H9 (cell line): ENCODE measurements around the gene LRPAP1. TPM values are rescaled to one million over a fixed set of nuclear protein-coding genes. Genes with fewer than 3 reads are reported as not detected.

Experiments
- DNase-seq: peaks from one replicate; pipeline ENCODE4 v3.0.0-alpha.2; 2017
- H2AFZ ChIP-seq: one replicate; pipeline ENCODE4 v1.6.1; 2013; ENCODE audit warnings: mild to moderate bottlenecking, low read length, control low read depth, moderate library complexity
- H2AK5ac ChIP-seq: 2 replicates; pipeline ENCODE4 v1.6.1; 2013; ENCODE audit warnings: low read length, control low read depth, mixed read lengths; ENCODE audit not compliant: insufficient read length
- H2BK120ac ChIP-seq: one replicate; pipeline ENCODE4 v1.6.1; 2013; ENCODE audit warnings: low read depth, mild to moderate bottlenecking, low read length, control low read depth, inconsistent platforms; ENCODE audit not compliant: poor library complexity, severe bottlenecking
- H2BK12ac ChIP-seq: 2 replicates; pipeline ENCODE4 v1.6.1; 2013; ENCODE audit warnings: low read length, control low read depth, mixed read lengths, low read depth; ENCODE audit not compliant: insufficient read length
- H2BK15ac ChIP-seq: 2 replicates; pipeline ENCODE4 v1.6.1; 2013; ENCODE audit warnings: low read depth, low read length, control low read depth
- H2BK20ac ChIP-seq: one replicate; pipeline ENCODE4 v1.6.1; 2013; ENCODE audit warnings: low read depth, mild to moderate bottlenecking, low read length, control low read depth, inconsistent platforms; ENCODE audit not compliant: poor library complexity, severe bottlenecking
- H2BK5ac ChIP-seq: 2 replicates; pipeline ENCODE4 v1.6.1; 2013; ENCODE audit warnings: low read length, control low read depth, mixed read lengths; ENCODE audit not compliant: insufficient read length
- H3K14ac ChIP-seq: 2 replicates; pipeline ENCODE4 v1.6.1; 2013; ENCODE audit warnings: low read length, control low read depth; ENCODE audit not compliant: insufficient read depth
- H3K18ac ChIP-seq: 2 replicates; pipeline ENCODE4 v1.6.1; 2013; ENCODE audit warnings: low read depth, mild to moderate bottlenecking, mixed read lengths, low read length, control low read depth; ENCODE audit not compliant: insufficient read length
- H3K23ac ChIP-seq: 2 replicates; pipeline ENCODE4 v1.6.1; 2013; ENCODE audit warnings: low read length, control low read depth, mixed read lengths, low read depth; ENCODE audit not compliant: insufficient read length
- H3K23me2 ChIP-seq: 2 replicates; pipeline ENCODE4 v1.6.1; 2013; ENCODE audit warnings: low read depth, mild to moderate bottlenecking, mixed read lengths, low read length, control low read depth; ENCODE audit not compliant: insufficient read length, poor library complexity, severe bottlenecking
- H3K27ac ChIP-seq: 2 replicates; pipeline ENCODE4 v1.5.1; 2013; ENCODE audit warnings: low read length, control low read depth, mixed read lengths, low read depth; ENCODE audit not compliant: insufficient read length
- H3K27me3 ChIP-seq: 2 replicates; pipeline ENCODE4 v1.6.1; 2013; ENCODE audit warnings: low read length, control low read depth, inconsistent platforms; ENCODE audit not compliant: insufficient read depth
- H3K4ac ChIP-seq: 2 replicates; pipeline ENCODE4 v1.6.1; 2013; ENCODE audit warnings: low read depth, mild to moderate bottlenecking, control low read depth, inconsistent platforms, low read length, moderate library complexity
- H3K4me1 ChIP-seq: 2 replicates; pipeline ENCODE4 v1.6.1; 2013; ENCODE audit warnings: low read length, control low read depth, inconsistent platforms; ENCODE audit not compliant: insufficient read depth
- H3K4me2 ChIP-seq: 2 replicates; pipeline ENCODE4 v1.6.1; 2013; ENCODE audit warnings: low read length, control low read depth, mixed read lengths; ENCODE audit not compliant: insufficient read length, insufficient read depth
- H3K56ac ChIP-seq: 2 replicates; pipeline ENCODE4 v1.6.1; 2013; ENCODE audit warnings: low read depth, mild to moderate bottlenecking, mixed read lengths, low read length, control low read depth; ENCODE audit not compliant: insufficient read length
- H3K79me1 ChIP-seq: 2 replicates; pipeline ENCODE4 v1.6.1; 2013; ENCODE audit warnings: low read depth, mild to moderate bottlenecking, moderate library complexity, low read length, control low read depth, inconsistent platforms; ENCODE audit not compliant: insufficient read depth, poor library complexity, severe bottlenecking
- H3K79me2 ChIP-seq: 2 replicates; pipeline ENCODE4 v1.6.1; 2013; ENCODE audit warnings: low read length, control low read depth, inconsistent platforms; ENCODE audit not compliant: insufficient read depth
- H3K9ac ChIP-seq: 2 replicates; pipeline ENCODE4 v1.6.1; 2013; ENCODE audit warnings: low read length, control low read depth, mixed read lengths; ENCODE audit not compliant: insufficient read length; ENCODE audit errors: extremely low read depth
- H3K9me3 ChIP-seq: one replicate; pipeline ENCODE4 v1.6.1; 2013; ENCODE audit warnings: low read depth, low read length, inconsistent platforms; ENCODE audit not compliant: control insufficient read depth
- H3T11ph ChIP-seq: one replicate; pipeline ENCODE4 v1.6.1; 2013; ENCODE audit warnings: mild to moderate bottlenecking, low read length, control low read depth, inconsistent platforms
- H4K20me1 ChIP-seq: one replicate; pipeline ENCODE4 v1.6.1; 2013; ENCODE audit not compliant: control insufficient read depth, insufficient read length, insufficient read depth
- H4K5ac ChIP-seq: 2 replicates; pipeline ENCODE4 v1.6.1; 2013; ENCODE audit warnings: low read depth, mild to moderate bottlenecking, mixed read lengths, low read length, control low read depth; ENCODE audit not compliant: insufficient read length
- H4K8ac ChIP-seq: replicated peaks from 2 replicates; pipeline ENCODE4 v1.6.1; 2013; ENCODE audit warnings: low read length, control low read depth, mixed read lengths, low read depth; ENCODE audit not compliant: insufficient read length
- H4K91ac ChIP-seq: 2 replicates; pipeline ENCODE4 v1.6.1; 2013; ENCODE audit warnings: low read depth, mild to moderate bottlenecking, moderate library complexity, mixed read lengths, low read length, control low read depth; ENCODE audit not compliant: insufficient read length
- H3K27ac Mint-ChIP-seq, 3 experiments: 2 replicates in 2 of 3; 3 replicates in 1 of 3; pipeline ENCODE4 v1.8.0; 2020 to 2021; ENCODE audit warnings: mixed read lengths in 3 of 3, mild to moderate bottlenecking in 1 of 3, moderate library complexity in 1 of 3
- H3K27me3 Mint-ChIP-seq: 2 replicates; pipeline ENCODE4 v1.8.0; 2021; ENCODE audit warnings: low read depth, mild to moderate bottlenecking, moderate library complexity, mixed read lengths
- H3K36me3 Mint-ChIP-seq, 3 experiments: 2 replicates in 2 of 3; 3 replicates in 1 of 3; pipeline ENCODE4 v1.8.0; 2020 to 2021; ENCODE audit warnings: low read depth in 3 of 3, mixed read lengths in 3 of 3; ENCODE audit not compliant: insufficient read depth in 1 of 3
- H3K4me1 Mint-ChIP-seq, 2 experiments: 2 replicates each; pipeline ENCODE4 v1.8.0; 2020; ENCODE audit warnings: mixed read lengths in 2 of 2
- H3K4me3 Mint-ChIP-seq, 2 experiments: 2 replicates in 1 of 2; 3 replicates in 1 of 2; pipeline ENCODE4 v1.8.0; 2020 to 2021; ENCODE audit warnings: mild to moderate bottlenecking in 2 of 2, mixed read lengths in 2 of 2, moderate library complexity in 1 of 2
- H3K9me3 Mint-ChIP-seq, 2 experiments: 2 replicates in 1 of 2; 3 replicates in 1 of 2; pipeline ENCODE4 v1.8.0; 2020; ENCODE audit warnings: mild to moderate bottlenecking in 2 of 2, mixed read lengths in 2 of 2, moderate library complexity in 1 of 2
- CTCF ChIP-seq: fragments of 200-600 bp; sonication (generic); conservative IDR thresholded peaks from 3 replicates; pipeline ENCODE4 v1.8.0; 2021; ENCODE audit warnings: antibody characterized with exemption, mild to moderate bottlenecking
- WGBS: extraction: QIAGEN DNeasy Blood & Tissue Kit; methylation state at CpG from one replicate; pipeline ENCODE4 v1.1.7; 2013; ENCODE audit warnings: missing lambda C conversion rate, low lambda C conversion rate, mixed read lengths; ENCODE audit not compliant: insufficient read length; ENCODE audit errors: extremely low coverage; 5-methylcytosine and 5-hydroxymethylcytosine counted together
- total RNA-seq: library from RNA; stranded (reverse); gene quantifications from 2 replicates; pipeline ENCODE4 v1.2.1, GENCODE V29; 2021

Gene LRPAP1
- total RNA-seq, 1 experiment from 2014 or later: 85.9 TPM

GRCh38 chr4:3518511-3518880 is 13.7 kb downstream of the LRPAP1 start:
- no peak overlapping the region for H2AK5ac ChIP-seq
- WGBS: no CpG with 5 or more reads among the region's 11 CpGs
- Mint-ChIP-seq H3K27ac (no peak overlapping the region; a peak in 1 of 7 replicates), H3K27me3 (no peaks in the 10 kb centered on the region; the same call in 1 of the 2 replicates), H3K4me3 (no peak overlapping the region), H3K4me1 (peaks cover 3 to 7% of the 10 kb centered on the region in 2 experiments), H3K36me3 (peaks cover 39 to 76% (median 65%) of the 10 kb centered on the region in 3 experiments), H3K9me3 (no peaks in the 10 kb centered on the region)
- no peak overlapping the region for H3K9ac ChIP-seq
- H3K56ac ChIP-seq: no peak overlapping the region
- H3K14ac ChIP-seq: no peak overlapping the region
- H3K79me2 ChIP-seq: no peaks in the 10 kb centered on the region
- no peak overlapping the region for H3K18ac ChIP-seq
- no peak overlapping the region for H2AFZ ChIP-seq
- no peak for DNase-seq
- H3K27ac ChIP-seq: no peak overlapping the region
- no peak overlapping the region for H2BK5ac ChIP-seq
- H3K9me3 ChIP-seq: no peaks in the 10 kb centered on the region
- no peaks in the 10 kb centered on the region; the same call in 1 of the 2 replicates for H3K4me1 ChIP-seq
- H4K8ac ChIP-seq: no peak overlapping the region
- H2BK15ac ChIP-seq: no peak overlapping the region
- no peaks in the 10 kb centered on the region for H4K20me1 ChIP-seq
- no peak for TF ChIP-seq CTCF
- H2BK20ac ChIP-seq: no peak overlapping the region
- H3K4ac ChIP-seq: no peak overlapping the region
- no peak overlapping the region for H2BK12ac ChIP-seq
- H3K23me2 ChIP-seq: no peaks in the 10 kb centered on the region
- no peaks in the 10 kb centered on the region for H3K27me3 ChIP-seq
- H3K4me2 ChIP-seq: no peak overlapping the region
- no peak overlapping the region for H3K23ac ChIP-seq
- H3K79me1 ChIP-seq: no peaks in the 10 kb centered on the region
- no peak overlapping the region for H4K91ac ChIP-seq
- no peak overlapping the region for H3T11ph ChIP-seq
- H4K5ac ChIP-seq: no peak overlapping the region
- H2BK120ac ChIP-seq: no peak overlapping the region
